Mesothelial cell of epicardium (in vitro differentiated cells): ENCODE results near the gene MED13. TPM values are rescaled to one million over a fixed set of nuclear protein-coding genes. Genes with fewer than 3 reads are reported as not detected.

Source experiments
- DNase-seq, 2 experiments: peaks; one replicate each; pipeline ENCODE4 v3.0.0; 2021; ENCODE audit warnings: low spot score in 2 of 2; ENCODE audit not compliant: unreplicated experiment in 2 of 2
- H3K27ac Mint-ChIP-seq: 2 replicates; pipeline ENCODE4 v1.8.0; 2021; ENCODE audit warnings: mixed read lengths
- H3K27me3 Mint-ChIP-seq: 2 replicates; pipeline ENCODE4 v1.8.0; 2021; ENCODE audit warnings: low read depth, mixed read lengths
- H3K36me3 Mint-ChIP-seq: 2 replicates; pipeline ENCODE4 v1.8.0; 2021; ENCODE audit warnings: mixed read lengths
- H3K4me1 Mint-ChIP-seq: 2 replicates; pipeline ENCODE4 v1.8.0; 2021; ENCODE audit warnings: mixed read lengths
- H3K4me3 Mint-ChIP-seq: 2 replicates; pipeline ENCODE4 v1.8.0; 2021; ENCODE audit warnings: mild to moderate bottlenecking, moderate library complexity, mixed read lengths
- H3K9me3 Mint-ChIP-seq: 2 replicates; pipeline ENCODE4 v1.8.0; 2021; ENCODE audit warnings: mixed read lengths
- CTCF ChIP-seq: fragments of 200-600 bp; sonication (generic); IDR thresholded peaks from one replicate; pipeline ENCODE4 v1.5.0; 2021; ENCODE audit warnings: antibody characterized with exemption; ENCODE audit not compliant: unreplicated experiment
- total RNA-seq: library from RNA; stranded (reverse); gene quantifications from 3 replicates; pipeline ENCODE4 v1.2.1, GENCODE V29; 2021

The MED13 gene
- total RNA-seq, result 69.5 to 73.0 TPM (median 69.5 TPM) in 3 replicates

- peaks cover 25% of the 10 kb centered on the region for H3K4me1 Mint-ChIP-seq
- peak within 1 kb of the TSS; percentile 98 for H3K4me3 Mint-ChIP-seq
- TF ChIP-seq CTCF, result no peak
- H3K27ac Mint-ChIP-seq, result peak within 1 kb of the TSS; percentile 100
- DNase-seq, result peak; percentile 33 to 58
- no peaks in the 10 kb centered on the region for H3K27me3 Mint-ChIP-seq
- no peaks in the 10 kb centered on the region for H3K9me3 Mint-ChIP-seq
- H3K36me3 Mint-ChIP-seq, result peaks cover 2% of the 10 kb centered on the region
Observed at GRCh38 chr17:62064791-62065563, at the start of gene MED13. Gene MED13 (minus strand): TSS chr17:62065278. CDS start chr17:62065205, 73 bp downstream.

- no peaks in the 10 kb centered on the region for H3K4me1 Mint-ChIP-seq
- no peak for TF ChIP-seq CTCF
- peaks cover 13% of the 10 kb centered on the region for H3K9me3 Mint-ChIP-seq
- no peak for DNase-seq
- peaks cover 12% of the 10 kb centered on the region for H3K27me3 Mint-ChIP-seq
- H3K27ac Mint-ChIP-seq, result no peak overlapping the region
- H3K36me3 Mint-ChIP-seq, result peaks cover 4% of the 10 kb centered on the region
- no peak overlapping the region for H3K4me3 Mint-ChIP-seq
Observed at GRCh38 chr17:62112229-62112628, 47.2 kb upstream of the MED13 start.

GRCh38 chr17:62111562-62112171, 46.6 kb upstream of the MED13 start:
- TF ChIP-seq CTCF, result no peak
- Mint-ChIP-seq H3K27ac (no peak overlapping the region), H3K27me3 (peaks cover 12% of the 10 kb centered on the region), H3K36me3 (peaks cover 4% of the 10 kb centered on the region), H3K4me1 (no peaks in the 10 kb centered on the region), H3K4me3 (no peak overlapping the region), H3K9me3 (peaks cover 13% of the 10 kb centered on the region)
- no peak for DNase-seq

GRCh38 chr17:62110923-62111484, 45.9 kb upstream of the MED13 start:
- Mint-ChIP-seq H3K4me3 (no peak overlapping the region), H3K4me1 (no peaks in the 10 kb centered on the region), H3K9me3 (peaks cover 13% of the 10 kb centered on the region), H3K36me3 (peaks cover 4% of the 10 kb centered on the region), H3K27me3 (peaks cover 12% of the 10 kb centered on the region), H3K27ac (no peak overlapping the region)
- no peak for DNase-seq
- no peak for TF ChIP-seq CTCF

- Mint-ChIP-seq H3K27ac (no peak overlapping the region), H3K27me3 (peaks cover 19% of the 10 kb centered on the region), H3K4me1 (no peaks in the 10 kb centered on the region), H3K36me3 (peaks cover 4% of the 10 kb centered on the region), H3K9me3 (peaks cover 11% of the 10 kb centered on the region), H3K4me3 (no peak overlapping the region)
- TF ChIP-seq CTCF, result no peak
- no peak for DNase-seq
Observed at GRCh38 chr17:62109924-62110323, 44.8 kb upstream of the MED13 start.
